Panc1 (cell line): Measurements from ENCODE around the gene RNPS1.
A peak's percentile ranks its signal among the peaks of the same experiment; 100 is the strongest.

Source experiments
- POLR2AphosphoS5 ChIP-seq: IDR thresholded peaks from 2 replicates; pipeline ENCODE4 v1.6.1; 2012; ENCODE audit warnings: mild to moderate bottlenecking, low read depth, low read length, moderate library complexity
- SIN3A ChIP-seq: IDR thresholded peaks from 2 replicates; pipeline ENCODE4 v1.6.1; 2012; ENCODE audit warnings: low read depth, mild to moderate bottlenecking, low read length, moderate library complexity, borderline replicate concordance; ENCODE audit not compliant: insufficient read depth
- TF ChIP-seq, protein P1 (sequence below): fragments of 450-650 bp; IDR thresholded peaks from 2 replicates; pipeline ENCODE4 v1.5.1; 2017; ENCODE audit warnings: mild to moderate bottlenecking
- TF ChIP-seq, protein P2 (sequence below), 2 experiments: IDR thresholded peaks; 2 replicates each; pipeline ENCODE4 v1.6.1; 2011 to 2012; ENCODE audit warnings: low read depth in 2 of 2, control low read depth in 1 of 2, low read length in 1 of 2, mild to moderate bottlenecking in 1 of 2, moderate library complexity in 1 of 2; ENCODE audit not compliant: insufficient read depth in 1 of 2

DNA sequence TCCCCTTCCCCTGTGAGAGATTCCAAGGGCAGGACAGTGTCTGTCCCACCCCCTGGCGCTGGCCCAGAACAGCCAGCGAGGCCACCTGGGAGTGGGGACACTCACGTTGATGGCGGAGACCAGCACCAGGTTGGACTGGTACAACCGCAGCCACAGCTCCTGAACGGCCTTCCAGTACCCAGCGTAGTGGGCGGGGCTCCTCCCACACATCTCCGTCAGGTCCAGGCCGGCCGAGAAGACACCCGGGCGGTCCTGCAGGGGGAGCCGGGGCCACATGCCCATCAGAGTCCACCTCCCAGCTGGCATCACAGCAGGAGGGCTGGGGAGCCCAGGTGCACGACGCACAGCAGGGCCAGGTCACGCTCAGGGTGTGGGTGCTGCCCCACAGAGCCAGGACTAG lies 23.6 kb downstream of the RNPS1 start:
- TF ChIP-seq, protein P1, sequence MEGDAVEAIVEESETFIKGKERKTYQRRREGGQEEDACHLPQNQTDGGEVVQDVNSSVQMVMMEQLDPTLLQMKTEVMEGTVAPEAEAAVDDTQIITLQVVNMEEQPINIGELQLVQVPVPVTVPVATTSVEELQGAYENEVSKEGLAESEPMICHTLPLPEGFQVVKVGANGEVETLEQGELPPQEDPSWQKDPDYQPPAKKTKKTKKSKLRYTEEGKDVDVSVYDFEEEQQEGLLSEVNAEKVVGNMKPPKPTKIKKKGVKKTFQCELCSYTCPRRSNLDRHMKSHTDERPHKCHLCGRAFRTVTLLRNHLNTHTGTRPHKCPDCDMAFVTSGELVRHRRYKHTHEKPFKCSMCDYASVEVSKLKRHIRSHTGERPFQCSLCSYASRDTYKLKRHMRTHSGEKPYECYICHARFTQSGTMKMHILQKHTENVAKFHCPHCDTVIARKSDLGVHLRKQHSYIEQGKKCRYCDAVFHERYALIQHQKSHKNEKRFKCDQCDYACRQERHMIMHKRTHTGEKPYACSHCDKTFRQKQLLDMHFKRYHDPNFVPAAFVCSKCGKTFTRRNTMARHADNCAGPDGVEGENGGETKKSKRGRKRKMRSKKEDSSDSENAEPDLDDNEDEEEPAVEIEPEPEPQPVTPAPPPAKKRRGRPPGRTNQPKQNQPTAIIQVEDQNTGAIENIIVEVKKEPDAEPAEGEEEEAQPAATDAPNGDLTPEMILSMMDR, result peak; percentile 51; the same call in 1 of the 2 replicates
- TF ChIP-seq POLR2AphosphoS5 (no peak), SIN3A (no peak)
- TF ChIP-seq, protein P2, sequence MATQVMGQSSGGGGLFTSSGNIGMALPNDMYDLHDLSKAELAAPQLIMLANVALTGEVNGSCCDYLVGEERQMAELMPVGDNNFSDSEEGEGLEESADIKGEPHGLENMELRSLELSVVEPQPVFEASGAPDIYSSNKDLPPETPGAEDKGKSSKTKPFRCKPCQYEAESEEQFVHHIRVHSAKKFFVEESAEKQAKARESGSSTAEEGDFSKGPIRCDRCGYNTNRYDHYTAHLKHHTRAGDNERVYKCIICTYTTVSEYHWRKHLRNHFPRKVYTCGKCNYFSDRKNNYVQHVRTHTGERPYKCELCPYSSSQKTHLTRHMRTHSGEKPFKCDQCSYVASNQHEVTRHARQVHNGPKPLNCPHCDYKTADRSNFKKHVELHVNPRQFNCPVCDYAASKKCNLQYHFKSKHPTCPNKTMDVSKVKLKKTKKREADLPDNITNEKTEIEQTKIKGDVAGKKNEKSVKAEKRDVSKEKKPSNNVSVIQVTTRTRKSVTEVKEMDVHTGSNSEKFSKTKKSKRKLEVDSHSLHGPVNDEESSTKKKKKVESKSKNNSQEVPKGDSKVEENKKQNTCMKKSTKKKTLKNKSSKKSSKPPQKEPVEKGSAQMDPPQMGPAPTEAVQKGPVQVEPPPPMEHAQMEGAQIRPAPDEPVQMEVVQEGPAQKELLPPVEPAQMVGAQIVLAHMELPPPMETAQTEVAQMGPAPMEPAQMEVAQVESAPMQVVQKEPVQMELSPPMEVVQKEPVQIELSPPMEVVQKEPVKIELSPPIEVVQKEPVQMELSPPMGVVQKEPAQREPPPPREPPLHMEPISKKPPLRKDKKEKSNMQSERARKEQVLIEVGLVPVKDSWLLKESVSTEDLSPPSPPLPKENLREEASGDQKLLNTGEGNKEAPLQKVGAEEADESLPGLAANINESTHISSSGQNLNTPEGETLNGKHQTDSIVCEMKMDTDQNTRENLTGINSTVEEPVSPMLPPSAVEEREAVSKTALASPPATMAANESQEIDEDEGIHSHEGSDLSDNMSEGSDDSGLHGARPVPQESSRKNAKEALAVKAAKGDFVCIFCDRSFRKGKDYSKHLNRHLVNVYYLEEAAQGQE (IDR thresholded peaks at IDR 0.05; ENCODE audit: insufficient read depth in 1 of 2, low read depth in 2 of 2, low read length in 1 of 2), result no peak
